Muscle layer of duodenum (tissue), 2 donors: Measurements from ENCODE around the gene MFSD2B.
"Not testable (repeated sequence)": the region's sequence is repeated elsewhere in the genome, so short reads cannot be mapped to it uniquely, and the experiment has no call there.

ENCODE experiments used
- H3K27ac ChIP-seq: one replicate; pipeline ENCODE4 v1.7.0; 2013; ENCODE audit warnings: mild to moderate bottlenecking, low read length
- H3K27me3 ChIP-seq: one replicate; pipeline ENCODE4 v1.7.0; 2013; ENCODE audit warnings: low read depth, mild to moderate bottlenecking, control low read depth, low read length
- H3K36me3 ChIP-seq, 2 donors: one replicate each; pipeline ENCODE4 v1.7.0; 2013; ENCODE audit warnings: low read length in 2 of 2, control low read depth in 1 of 2, mild to moderate bottlenecking in 1 of 2; ENCODE audit not compliant: insufficient read depth in 2 of 2, control insufficient read depth in 1 of 2
- H3K4me1 ChIP-seq, 2 donors: one replicate each; pipeline ENCODE4 v1.7.0; 2013; ENCODE audit warnings: low read length in 2 of 2, mild to moderate bottlenecking in 2 of 2, control low read depth in 1 of 2, moderate library complexity in 1 of 2; ENCODE audit not compliant: insufficient read depth in 2 of 2, control insufficient read depth in 1 of 2
- H3K4me3 ChIP-seq, 2 donors: one replicate each; pipeline ENCODE4 v1.7.0; 2013; ENCODE audit warnings: low read length in 2 of 2, low read depth in 1 of 2, mild to moderate bottlenecking in 1 of 2
- H3K9me3 ChIP-seq, 2 donors: one replicate each; pipeline ENCODE4 v1.7.0; 2013; ENCODE audit warnings: low read length in 2 of 2, control low read depth in 1 of 2, mild to moderate bottlenecking in 1 of 2; ENCODE audit not compliant: control insufficient read depth in 1 of 2
- donor health status: healthy.

The MFSD2B gene

GRCh38 chr2:24011250-24012104 is 1.6 kb downstream of the MFSD2B start:
- H3K9me3 ChIP-seq: no peaks in the 10 kb centered on the region

GRCh38 chr2:24012521-24013188 is 2.8 kb downstream of the MFSD2B start:
- Histone ChIP-seq H3K4me3 (no peak overlapping the region), H3K36me3 (no peaks in the 10 kb centered on the region), H3K9me3 (no peaks in the 10 kb centered on the region), H3K4me1 (peaks cover 0 to 14% of the 10 kb centered on the region in 2 donors), H3K27me3 (peaks cover 23% of the 10 kb centered on the region), H3K27ac (no peak overlapping the region)

More at GRCh38 chr2:24011250-24012104, 1.6 kb downstream of the MFSD2B start:
- H3K4me1 ChIP-seq: peaks cover 0 to 14% of the 10 kb centered on the region in 2 donors
- H3K27me3 ChIP-seq: peaks cover 23% of the 10 kb centered on the region
- no peak overlapping the region for H3K27ac ChIP-seq
- H3K36me3 ChIP-seq: no peaks in the 10 kb centered on the region
- no peak overlapping the region for H3K4me3 ChIP-seq

GRCh38 chr2:24014902-24015301 is 5.0 kb downstream of the MFSD2B start:
- H3K4me1 ChIP-seq, H3K36me3 ChIP-seq, H3K27ac ChIP-seq, H3K9me3 ChIP-seq, H3K4me3 ChIP-seq: not testable (repeated sequence)
- peaks cover 16% of the 10 kb centered on the region for H3K27me3 ChIP-seq

DNA sequence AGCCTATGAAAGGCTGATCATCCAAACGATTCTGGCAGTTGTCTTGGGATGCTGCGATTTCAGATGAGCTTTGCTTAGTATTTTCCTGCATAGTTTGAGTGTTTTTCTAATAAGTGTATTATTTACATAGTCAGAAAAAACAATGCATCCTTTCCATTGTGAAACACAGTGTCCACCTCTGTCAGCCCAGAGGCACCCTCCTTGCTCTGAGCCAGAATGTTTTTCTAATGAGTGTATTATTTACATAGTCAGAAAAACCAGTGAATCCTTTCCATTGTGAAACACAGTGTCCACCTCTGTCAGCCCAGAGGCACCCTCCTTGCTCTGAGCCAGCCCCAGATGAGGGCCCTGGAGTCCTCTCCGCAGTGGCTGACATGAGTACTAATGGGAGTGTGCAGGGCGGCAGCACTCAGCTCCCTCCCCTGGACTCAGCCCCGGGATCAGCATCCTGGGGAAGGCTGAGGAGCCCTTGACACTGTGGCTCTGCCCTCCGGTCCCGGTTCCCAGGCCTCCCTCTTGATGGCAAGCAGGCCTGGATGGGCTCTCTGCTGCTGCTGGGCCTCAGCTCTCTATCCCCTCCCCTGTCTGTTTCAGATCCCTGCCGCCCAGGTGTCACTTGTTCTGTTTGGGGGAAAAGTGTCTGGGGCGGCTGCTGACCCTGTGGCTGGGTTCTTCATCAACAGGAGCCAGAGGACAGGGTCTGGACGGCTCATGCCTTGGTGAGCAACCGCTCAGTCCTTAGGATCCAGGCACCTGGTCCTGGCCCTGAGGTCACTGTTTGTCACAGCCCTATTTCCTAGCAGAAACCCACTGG is 5.9 kb downstream of the MFSD2B start:
- Histone ChIP-seq H3K4me1 (no peaks in the 10 kb centered on the region), H3K36me3 (no peaks in the 10 kb centered on the region), H3K4me3 (no peak overlapping the region), H3K9me3 (no peaks in the 10 kb centered on the region), H3K27me3 (peaks cover 8% of the 10 kb centered on the region), H3K27ac (no peak overlapping the region)

DNA sequence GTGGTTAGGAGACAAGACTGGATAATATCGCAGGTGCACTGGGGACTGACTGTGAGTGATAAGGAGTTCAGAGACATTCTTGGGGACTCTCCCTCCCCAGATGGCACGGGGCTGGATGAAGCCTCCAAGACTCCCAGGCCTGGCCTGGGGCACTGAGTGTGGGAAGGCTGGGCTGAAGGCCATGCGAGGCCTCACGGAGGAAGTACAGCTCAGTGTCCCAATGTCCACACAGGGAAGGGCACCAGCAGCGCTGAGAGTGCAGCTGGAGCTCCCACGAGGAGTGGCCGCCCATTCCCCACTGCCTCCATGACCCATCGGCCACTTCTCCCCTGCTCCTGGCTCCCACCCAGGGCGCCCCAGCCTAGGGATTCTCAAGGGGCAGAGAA is 6.5 kb downstream of the MFSD2B start:
- H3K27ac ChIP-seq: no peak overlapping the region
- no peaks in the 10 kb centered on the region for H3K4me1 ChIP-seq
- H3K27me3 ChIP-seq: peaks cover 2% of the 10 kb centered on the region
- H3K36me3 ChIP-seq: no peaks in the 10 kb centered on the region
- no peak overlapping the region for H3K4me3 ChIP-seq
- no peaks in the 10 kb centered on the region for H3K9me3 ChIP-seq

GRCh38 chr2:24016853-24017703 is 7.2 kb downstream of the MFSD2B start:
- H3K36me3 ChIP-seq: no peaks in the 10 kb centered on the region
- no peaks in the 10 kb centered on the region for H3K4me1 ChIP-seq
- no peak overlapping the region for H3K4me3 ChIP-seq
- no peaks in the 10 kb centered on the region for H3K9me3 ChIP-seq
- H3K27ac ChIP-seq: no peak overlapping the region
- no peaks in the 10 kb centered on the region for H3K27me3 ChIP-seq

GRCh38 chr2:24017711-24018110 is 7.8 kb downstream of the MFSD2B start:
- no peaks in the 10 kb centered on the region for H3K27me3 ChIP-seq
- H3K36me3 ChIP-seq: peaks cover 0 to 3% of the 10 kb centered on the region in 2 donors

DNA sequence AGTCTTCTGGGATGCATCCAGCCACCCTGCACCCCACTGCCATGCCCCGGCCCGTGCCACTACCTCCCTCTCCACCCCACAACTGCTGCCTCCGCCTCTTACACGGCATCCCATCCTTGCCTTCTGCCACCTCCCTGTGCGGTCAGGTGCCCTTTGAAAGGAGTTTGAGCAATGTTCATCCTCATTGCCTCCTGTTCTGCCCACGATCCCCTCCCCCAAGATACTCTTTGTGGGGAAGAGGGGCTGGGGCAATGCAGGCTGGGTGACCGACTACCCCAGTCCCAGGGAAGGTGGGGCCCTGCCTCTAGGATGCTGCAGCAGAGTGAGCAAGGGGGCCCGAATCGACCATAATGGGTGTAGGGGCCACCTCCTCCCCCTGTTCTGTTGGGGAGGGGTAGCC is 8.4 kb downstream of the MFSD2B start:
- no peaks in the 10 kb centered on the region for H3K27me3 ChIP-seq

More at GRCh38 chr2:24017711-24018110, 7.8 kb downstream of the MFSD2B start:
- no peaks in the 10 kb centered on the region for H3K9me3 ChIP-seq
- no peaks in the 10 kb centered on the region for H3K4me1 ChIP-seq
- H3K27ac ChIP-seq: no peak overlapping the region
- H3K4me3 ChIP-seq: no peak overlapping the region

GRCh38 chr2:24019729-24020128 is 9.8 kb downstream of the MFSD2B start:
- H3K4me1 ChIP-seq: no peaks in the 10 kb centered on the region
- peaks cover 0 to 15% of the 10 kb centered on the region in 2 donors for H3K36me3 ChIP-seq
- H3K27ac ChIP-seq: no peak overlapping the region
- H3K9me3 ChIP-seq: no peaks in the 10 kb centered on the region
- H3K27me3 ChIP-seq: no peaks in the 10 kb centered on the region
- no peak overlapping the region for H3K4me3 ChIP-seq

More for the DNA sequence above, 8.4 kb downstream of the MFSD2B start:
- Histone ChIP-seq H3K27ac (no peak overlapping the region), H3K9me3 (no peaks in the 10 kb centered on the region), H3K36me3 (peaks cover 0 to 9% of the 10 kb centered on the region in 2 donors), H3K4me1 (no peaks in the 10 kb centered on the region), H3K4me3 (no peak overlapping the region)

GRCh38 chr2:24020244-24020643 is 10.4 kb downstream of the MFSD2B start:
- no peak overlapping the region for H3K4me3 ChIP-seq
- H3K36me3 ChIP-seq: peaks cover 0 to 20% of the 10 kb centered on the region in 2 donors
- no peak overlapping the region for H3K27ac ChIP-seq
- no peaks in the 10 kb centered on the region for H3K9me3 ChIP-seq
- no peaks in the 10 kb centered on the region for H3K27me3 ChIP-seq
- no peaks in the 10 kb centered on the region for H3K4me1 ChIP-seq
